A549 (cell line): ENCODE data around the gene GGA1. TPM values are rescaled to one million over a fixed set of nuclear protein-coding genes. Genes with fewer than 3 reads are reported as not detected.

Experiments
- ATAC-seq, 2 experiments: fragments of 200-7000 bp in 1 of 2; fragments of >200 bp in 1 of 2; cut with Nextera tagmentation in 1 of 2; cut with Tn5 transposase in 1 of 2; 3 replicates each; pipeline versions ENCODE4 v1.8.0 to v1.9.1; 2018 to 2020; ENCODE audit warnings: mild to moderate bottlenecking in 1 of 2, moderate library complexity in 1 of 2
- CTCF ChIA-PET: fragments of 300-600 bp; sonication (Branson Sonifier 250); formaldehyde crosslinking; extraction: SDS; loops from one replicate; lab custom pipeline; 2021; ENCODE audit warnings: antibody characterized with exemption, inconsistent platforms; lab: Yijun Ruan, JAX
- POLR2A ChIA-PET: fragments of 350-600 bp; formaldehyde crosslinking; extraction: SDS; loops from one replicate; lab custom pipeline; 2021; ENCODE audit warnings: antibody characterized with exemption, inconsistent platforms; lab: Yijun Ruan, JAX
- DNase-seq, 2 experiments: peaks; one replicate each; pipeline versions ENCODE4 v3.0.0 to v3.0.0-alpha.2; 2011 to 2016; ENCODE audit warnings: low read depth in 1 of 2, low spot score in 1 of 2
- FAIRE-seq: peaks from 2 replicates; lab custom pipeline; 2011; peaks lifted over from hg19 to GRCh38; lab: Jason Lieb, UNC
- H3K27ac ChIP-seq, 2 experiments: fragments of >200 bp; sonication (Bioruptor Twin); formaldehyde crosslinking; 3 replicates each; pipeline ENCODE4 v1.5.1; 2016 to 2017
- H3K4me1 ChIP-seq: fragments of >200 bp; sonication (Bioruptor Twin); formaldehyde crosslinking; 3 replicates; pipeline ENCODE4 v1.6.1; 2016
- H3K4me2 ChIP-seq: fragments of >200 bp; sonication (Bioruptor Twin); formaldehyde crosslinking; 3 replicates; pipeline ENCODE4 v1.6.1; 2016
- H3K4me3 ChIP-seq: fragments of >200 bp; sonication (Bioruptor Twin); formaldehyde crosslinking; 3 replicates; pipeline ENCODE4 v1.5.1; 2016
- H3K9me3 ChIP-seq: fragments of >200 bp; sonication (Bioruptor Twin); formaldehyde crosslinking; 3 replicates; pipeline ENCODE4 v1.6.1; 2016
- BHLHE40 ChIP-seq: IDR thresholded peaks from 2 replicates; pipeline ENCODE4 v1.6.1; 2012; ENCODE audit warnings: low read depth, low read length, inconsistent platforms
- CBX8 ChIP-seq: fragments of 200-600 bp; sonication (generic); IDR thresholded peaks from 2 replicates; pipeline ENCODE4 v1.6.1; 2016
- CHD2 ChIP-seq: fragments of 150-350 bp; IDR thresholded peaks from 2 replicates; pipeline ENCODE4 v1.6.1; 2014; ENCODE audit warnings: low read length; ENCODE audit not compliant: partially characterized antibody
- CTCF ChIP-seq: fragments of >200 bp; sonication (Bioruptor Twin); formaldehyde crosslinking; IDR thresholded peaks from 3 replicates; pipeline ENCODE4 v1.5.1; 2016
- EHMT2 ChIP-seq: fragments of 200-600 bp; sonication (generic); IDR thresholded peaks from 2 replicates; pipeline ENCODE4 v1.6.1; 2016; ENCODE audit warnings: antibody characterized with exemption, low read depth, mild to moderate bottlenecking, moderate library complexity
- ELK1 ChIP-seq: fragments of 150-350 bp; IDR thresholded peaks from 2 replicates; pipeline ENCODE4 v1.6.1; 2014; ENCODE audit warnings: low read depth, mild to moderate bottlenecking, low read length
- ESRRA ChIP-seq: fragments of 150-350 bp; IDR thresholded peaks from 2 replicates; pipeline ENCODE4 v1.6.1; 2014; ENCODE audit warnings: mild to moderate bottlenecking, low read length, borderline replicate concordance
- FOSB ChIP-seq: fragments of 250-450 bp; sonication (Bioruptor Pico); IDR thresholded peaks from 2 replicates; pipeline ENCODE4 v1.5.0; 2020; ENCODE audit warnings: mild to moderate bottlenecking, moderate library complexity
- KDM1A ChIP-seq: fragments of 200-600 bp; sonication (generic); IDR thresholded peaks from 2 replicates; pipeline ENCODE4 v1.6.1; 2016; ENCODE audit warnings: low read depth, mild to moderate bottlenecking
- KDM5A ChIP-seq: fragments of 200-600 bp; sonication (generic); IDR thresholded peaks from 2 replicates; pipeline ENCODE4 v1.6.1; 2016; ENCODE audit warnings: antibody characterized with exemption, mild to moderate bottlenecking
- MYC ChIP-seq: IDR thresholded peaks from 2 replicates; pipeline ENCODE4 v1.6.1; 2012; ENCODE audit warnings: mild to moderate bottlenecking, inconsistent platforms, low read length, improper control_type of control experiment, borderline replicate concordance
- NFE2L2 ChIP-seq: fragments of 150-350 bp; conservative IDR thresholded peaks from 2 replicates; pipeline ENCODE4 v1.6.1; 2014; ENCODE audit warnings: low read length
- NPAS2 ChIP-seq: fragments of 250-450 bp; sonication (Bioruptor Pico); IDR thresholded peaks from 2 replicates; pipeline ENCODE4 v1.8.0; 2022; ENCODE audit warnings: mild to moderate bottlenecking, moderate library complexity, borderline replicate concordance
- NR3C1 ChIP-seq: fragments of >200 bp; sonication (Bioruptor Twin); formaldehyde crosslinking; IDR thresholded peaks from 3 replicates; pipeline ENCODE4 v1.6.1; 2017
- RARB ChIP-seq: fragments of 250-450 bp; sonication (Bioruptor Pico); IDR thresholded peaks from 2 replicates; pipeline ENCODE4 v1.8.0; 2021; ENCODE audit warnings: mild to moderate bottlenecking, moderate library complexity
- RCOR1 ChIP-seq: fragments of 150-350 bp; IDR thresholded peaks from 2 replicates; pipeline ENCODE4 v1.6.1; 2014; ENCODE audit warnings: antibody characterized with exemption, low read length, low read depth
- RNF2 ChIP-seq: fragments of 200-600 bp; sonication (generic); IDR thresholded peaks from 2 replicates; pipeline ENCODE4 v1.6.1; 2016; ENCODE audit warnings: low read depth, mild to moderate bottlenecking, antibody characterized with exemption, moderate library complexity, borderline replicate concordance
- ZC3H11A ChIP-seq: fragments of 450-650 bp; IDR thresholded peaks from 2 replicates; pipeline ENCODE4 v1.6.1; 2014; ENCODE audit warnings: antibody characterized with exemption, mild to moderate bottlenecking
- WGBS: methylation state at CpG from one replicate; pipeline ENCODE4 v1.1.6; 2017; ENCODE audit errors: missing lambda C conversion rate; 5-methylcytosine and 5-hydroxymethylcytosine counted together
- polyA plus RNA-seq, 4 experiments: library from polyadenylated mRNA; depleted of rRNA in 3 of 4; stranded (reverse); fragments of >200 nt; fragmentation: RNase III in 1 of 4; extraction: RNeasy Plus Mini Kit Qiagen cat#74134 plus additional on column Dnase treatment in 1 of 4; gene quantifications; 2 replicates in 3 of 4; 3 replicates in 1 of 4; pipeline ENCODE4 v1.2.3, GENCODE V29; 2011 to 2017

GGA1 gene
- polyA plus RNA-seq, 2 of the 4 experiments (the other 2 are of a cell fraction) = 22.0 to 26.1 TPM

- CTCF ChIA-PET = interaction anchor here (0.9 to 5.3 kb wide), 9 partner anchors 10 to 72 kb away, joined by 3 to 18 read pairs (median 3); no protein-coding TSS in a partner anchor
Observed at GRCh38 chr22:37662039-37662438, 53.4 kb downstream of the GGA1 start.

GRCh38 chr22:37663521-37664140 lies 55.0 kb downstream of the GGA1 start:
- no peak overlapping the region for H3K4me3 ChIP-seq
- no peak for DNase-seq
- WGBS = 89% methylated on average over 15 of the region's 16 CpGs
- TF ChIP-seq ESRRA = no peak
- no peak for TF ChIP-seq CHD2
- TF ChIP-seq KDM1A = no peak
- no peak for TF ChIP-seq RARB (CRISPR knock-in tag)
- no peak for TF ChIP-seq EHMT2
- no peak for TF ChIP-seq CTCF
- no peaks in the 10 kb centered on the region for H3K9me3 ChIP-seq
- CTCF ChIA-PET = interaction anchor here (0.6 to 5.3 kb wide), 5 partner anchors 12 to 111 kb away, joined by 3 to 17 read pairs (median 4); partner anchors contain the start of gene LGALS1
- no peak for FAIRE-seq
- H3K27ac ChIP-seq = no peak overlapping the region
- no peak overlapping the region for H3K4me2 ChIP-seq
- ATAC-seq = no peak
- POLR2A ChIA-PET = no interaction called here
- peaks cover 10% of the 10 kb centered on the region; the same call in 2 of the 3 replicates for H3K4me1 ChIP-seq

More at GRCh38 chr22:37662039-37662438, 53.4 kb downstream of the GGA1 start:
- WGBS = 85% methylated on average over 4 of the region's 5 CpGs
- Histone ChIP-seq H3K4me3 (no peak overlapping the region), H3K27ac (no peak overlapping the region), H3K4me2 (no peak overlapping the region), H3K9me3 (no peaks in the 10 kb centered on the region), H3K4me1 (peaks cover 15% of the 10 kb centered on the region)
- POLR2A ChIA-PET = no interaction called here
- ATAC-seq (no peak), DNase-seq (no peak), FAIRE-seq (no peak)
- TF ChIP-seq RCOR1 (no peak), BHLHE40 (no peak), ELK1 (no peak), CBX8 (no peak), NR3C1 (no peak), CTCF (no peak), ZC3H11A (no peak)

GRCh38 chr22:37664249-37665101 lies 55.8 kb downstream of the GGA1 start:
- WGBS = 89% methylated on average over 14 of the region's 16 CpGs
- ChIA-PET POLR2A (no interaction called here), CTCF (interaction anchor here (0.6 to 5.3 kb wide), 4 partner anchors 22 to 283 kb away, joined by 3 to 17 read pairs (median 4); no protein-coding TSS in a partner anchor)
- no peak for TF ChIP-seq FOSB (CRISPR knock-in tag)
- no peak for TF ChIP-seq NFE2L2
- no peak for TF ChIP-seq MYC
- TF ChIP-seq CTCF = no peak
- TF ChIP-seq RNF2 = no peak
- TF ChIP-seq KDM5A = no peak
- no peak for TF ChIP-seq NPAS2 (CRISPR knock-in tag)
- Histone ChIP-seq H3K9me3 (no peaks in the 10 kb centered on the region), H3K4me1 (peaks cover 9% of the 10 kb centered on the region; the same call in 2 of the 3 replicates), H3K4me3 (no peak overlapping the region), H3K27ac (no peak overlapping the region), H3K4me2 (no peak overlapping the region)
- DNase-seq = no peak
- no peak for ATAC-seq
- FAIRE-seq = no peak
